Mucosa of rectum (tissue), 2 donors: ENCODE measurements around the gene GRAMD2A.

Experiments
- H3K27ac ChIP-seq, 2 donors: one replicate each; pipeline ENCODE4 v1.7.0; 2013; ENCODE audit warnings: inconsistent platforms in 2 of 2, low read depth in 2 of 2, low read length in 2 of 2
- H3K27me3 ChIP-seq, 2 donors: one replicate each; pipeline ENCODE4 v1.7.0; 2013; ENCODE audit warnings: low read length in 2 of 2; ENCODE audit not compliant: control insufficient read depth in 2 of 2, insufficient read depth in 2 of 2
- H3K36me3 ChIP-seq, 2 donors: one replicate each; pipeline ENCODE4 v1.7.0; 2013; ENCODE audit warnings: low read length in 2 of 2; ENCODE audit not compliant: control insufficient read depth in 2 of 2, insufficient read depth in 2 of 2
- H3K4me1 ChIP-seq, 2 donors: one replicate each; pipeline ENCODE4 v1.7.0; 2013; ENCODE audit warnings: low read length in 2 of 2, mild to moderate bottlenecking in 1 of 2; ENCODE audit not compliant: control insufficient read depth in 2 of 2, insufficient read depth in 2 of 2
- H3K4me3 ChIP-seq, 2 donors: one replicate each; pipeline ENCODE4 v1.7.0; 2013; ENCODE audit warnings: low read length in 2 of 2
- H3K9ac ChIP-seq, 2 donors: one replicate each; pipeline ENCODE4 v1.7.0; 2013; ENCODE audit warnings: low read length in 2 of 2, low read depth in 1 of 2, mild to moderate bottlenecking in 1 of 2
- H3K9me3 ChIP-seq, 2 donors: one replicate each; pipeline ENCODE4 v1.7.0; 2013; ENCODE audit warnings: low read length in 2 of 2; ENCODE audit not compliant: control insufficient read depth in 2 of 2
- donor health status: healthy.
- donor health status: Normal muscosa, but diverticular disease.

GRAMD2A gene

DNA sequence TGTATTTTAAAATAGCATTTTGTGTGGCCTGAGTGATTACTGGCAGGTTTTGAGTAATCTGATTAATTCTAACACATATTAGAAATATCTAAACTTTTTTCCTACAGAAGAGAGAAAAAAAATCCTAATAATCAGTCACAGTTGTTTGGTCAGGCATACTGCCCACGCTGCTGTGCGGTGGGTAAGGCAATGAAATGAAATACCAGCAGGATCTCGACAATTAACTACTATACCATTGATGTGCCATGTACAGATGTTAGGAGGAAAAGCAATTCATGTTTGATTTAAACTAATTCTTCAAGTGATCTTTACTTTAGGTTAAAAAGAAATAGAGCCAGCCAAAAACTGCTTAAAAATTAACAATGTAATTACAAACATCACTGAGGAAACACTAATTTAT lies 5.2 kb downstream of the GRAMD2A start:
- Histone ChIP-seq H3K27me3 (peaks cover 5 to 7% of the 10 kb centered on the region in 2 donors), H3K9me3 (no peaks in the 10 kb centered on the region), H3K4me3 (no peak overlapping the region), H3K9ac (no peak overlapping the region), H3K4me1 (no peaks in the 10 kb centered on the region), H3K27ac (no peak overlapping the region), H3K36me3 (no peaks in the 10 kb centered on the region)

DNA sequence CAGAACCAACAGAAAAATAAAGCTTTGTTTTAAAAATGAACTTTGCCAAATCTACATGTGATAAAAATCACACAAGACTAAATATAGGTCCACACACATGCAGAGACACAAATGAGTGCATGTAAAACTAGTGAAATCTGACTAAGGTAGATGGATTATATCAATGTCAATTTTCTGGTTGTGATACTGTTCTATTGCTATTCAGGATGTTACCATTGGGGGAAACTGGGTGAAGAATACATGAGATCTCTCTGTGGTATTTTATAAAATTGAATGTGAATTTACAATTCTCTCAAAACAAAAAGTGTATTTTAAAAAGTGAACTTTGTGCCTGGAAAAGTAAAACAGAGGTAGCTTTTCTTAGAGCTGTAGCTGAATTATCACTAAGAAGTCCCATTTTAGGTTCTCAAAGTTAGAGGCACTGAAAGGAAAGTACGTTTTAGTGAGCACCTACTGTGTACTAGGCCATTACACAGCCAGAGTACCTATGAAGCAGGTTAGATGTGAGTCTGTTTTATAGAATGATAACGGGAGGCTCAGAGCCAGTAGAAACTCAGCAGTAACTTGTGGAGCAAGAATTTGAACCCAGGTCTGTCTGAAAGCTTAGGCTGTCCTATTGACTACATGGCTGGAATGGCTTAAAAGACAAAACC lies 8.2 kb downstream of the GRAMD2A start:
- peaks cover 2 to 7% of the 10 kb centered on the region in 2 donors for H3K27me3 ChIP-seq
- H3K9me3 ChIP-seq = no peaks in the 10 kb centered on the region
- no peak overlapping the region for H3K27ac ChIP-seq
- H3K4me1 ChIP-seq = no peaks in the 10 kb centered on the region
- no peak overlapping the region for H3K4me3 ChIP-seq
- H3K9ac ChIP-seq = no peak overlapping the region
- no peaks in the 10 kb centered on the region for H3K36me3 ChIP-seq

DNA sequence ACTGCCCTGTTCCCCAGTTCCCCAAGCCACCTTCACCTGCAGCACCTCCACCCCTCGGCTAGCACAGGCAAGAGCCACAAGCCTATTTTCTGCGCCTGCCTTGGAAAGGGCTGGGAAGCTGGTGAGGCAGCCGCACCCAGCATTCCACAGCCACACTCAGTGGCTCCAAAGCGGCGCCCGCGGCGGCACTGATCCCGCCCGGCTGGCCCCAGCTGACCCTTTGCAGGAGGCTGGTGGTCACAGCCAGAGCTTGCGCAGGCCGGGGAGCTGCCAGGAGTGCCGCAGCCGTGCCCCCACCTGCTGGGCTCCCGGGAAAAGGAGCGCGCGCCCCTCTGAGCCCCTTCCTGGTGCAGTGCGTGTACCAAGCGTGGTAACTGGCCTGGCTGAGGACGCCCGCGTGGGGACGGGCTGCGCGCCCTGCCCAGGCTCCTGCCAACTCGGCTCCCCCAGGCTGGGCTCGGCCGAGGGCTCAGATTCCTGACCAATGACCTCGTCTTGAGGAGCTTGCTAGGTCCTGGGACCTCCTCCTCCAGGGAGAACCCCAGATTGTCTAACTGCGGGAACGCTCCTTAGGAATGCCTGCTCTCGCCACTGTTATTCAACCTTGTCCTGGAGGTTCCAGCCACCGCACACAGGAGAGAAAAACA lies 13.3 kb downstream of the GRAMD2A start:
- no peak overlapping the region for H3K27ac ChIP-seq
- H3K4me3 ChIP-seq = peak overlapping the region; percentile 4 to 37
- peaks cover 0 to 5% of the 10 kb centered on the region in 2 donors for H3K4me1 ChIP-seq
- no peaks in the 10 kb centered on the region for H3K9me3 ChIP-seq
- H3K9ac ChIP-seq = no peak overlapping the region
- no peaks in the 10 kb centered on the region for H3K36me3 ChIP-seq
- H3K27me3 ChIP-seq = peaks cover 9 to 22% of the 10 kb centered on the region in 2 donors

DNA sequence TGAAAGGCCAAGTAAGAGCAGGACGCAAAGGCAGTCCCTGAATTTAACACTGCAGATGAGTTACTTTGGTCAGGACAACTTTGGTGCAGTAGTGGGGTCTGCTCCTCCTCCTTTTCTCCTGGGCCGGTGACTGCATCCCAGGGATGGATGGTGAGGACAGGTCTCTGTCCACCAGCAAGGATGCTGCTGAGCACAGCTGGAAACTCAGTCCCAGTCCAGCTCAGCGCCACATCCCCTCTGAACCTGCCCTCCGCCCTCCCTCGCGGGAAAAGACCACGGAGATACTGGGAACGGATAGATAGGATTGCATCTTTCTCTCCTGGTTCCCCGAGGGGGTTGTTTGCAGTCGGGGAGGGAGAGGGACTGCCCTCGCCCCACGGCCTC lies 13.8 kb downstream of the GRAMD2A start:
- Histone ChIP-seq H3K9me3 (no peaks in the 10 kb centered on the region), H3K27me3 (peaks cover 9 to 22% of the 10 kb centered on the region in 2 donors), H3K9ac (no peak overlapping the region), H3K27ac (no peak overlapping the region), H3K4me3 (no peak overlapping the region), H3K36me3 (no peaks in the 10 kb centered on the region), H3K4me1 (peaks cover 0 to 5% of the 10 kb centered on the region in 2 donors)

DNA sequence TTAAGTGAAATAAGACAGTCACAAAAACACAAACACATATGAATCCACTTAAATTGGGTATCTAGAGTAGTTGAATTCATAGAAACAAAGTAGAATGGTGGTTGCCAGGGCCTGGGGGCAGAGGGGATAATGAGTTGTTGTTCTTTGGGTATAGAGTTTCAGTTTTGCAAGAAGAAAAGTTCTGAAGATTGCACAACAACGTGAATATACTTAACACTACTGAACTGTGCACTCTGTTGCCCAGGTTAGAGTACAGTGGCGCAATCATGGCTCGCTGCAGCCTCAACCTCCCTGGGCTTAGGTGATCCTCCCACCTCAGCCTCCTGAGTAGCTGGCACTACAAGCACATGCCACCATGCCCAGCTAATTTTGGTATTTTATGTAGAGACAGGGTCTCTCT lies 14.9 kb downstream of the GRAMD2A start:
- peaks cover 0 to 5% of the 10 kb centered on the region in 2 donors for H3K4me1 ChIP-seq
- H3K27me3 ChIP-seq = peaks cover 9 to 22% of the 10 kb centered on the region in 2 donors
- H3K27ac ChIP-seq = no peak overlapping the region
- H3K4me3 ChIP-seq = no peak overlapping the region
- no peak overlapping the region for H3K9ac ChIP-seq
- H3K9me3 ChIP-seq = no peaks in the 10 kb centered on the region
- no peaks in the 10 kb centered on the region for H3K36me3 ChIP-seq

DNA sequence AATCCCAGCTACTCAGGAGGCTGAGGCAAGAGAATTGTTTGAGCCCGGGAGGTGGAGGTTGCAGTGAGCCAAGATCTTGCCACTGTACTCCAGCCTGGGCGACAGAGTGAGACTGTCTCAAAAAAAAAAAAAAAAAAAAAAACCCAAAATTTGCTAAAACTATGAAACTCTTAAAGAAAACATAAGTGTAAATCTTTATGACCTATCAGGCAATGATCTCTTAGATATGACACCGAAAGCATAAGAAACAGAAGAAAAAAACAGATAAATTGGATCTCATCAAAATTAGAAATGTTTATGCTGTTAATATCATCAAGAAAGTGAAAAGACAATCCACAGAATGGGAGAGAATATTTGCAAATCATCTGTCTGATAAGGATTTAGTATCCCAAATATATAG lies 15.3 kb downstream of the GRAMD2A start:
- Histone ChIP-seq H3K27ac (no peak overlapping the region), H3K4me1 (peaks cover 0 to 5% of the 10 kb centered on the region in 2 donors), H3K9me3 (no peaks in the 10 kb centered on the region), H3K9ac (no peak overlapping the region), H3K36me3 (no peaks in the 10 kb centered on the region), H3K4me3 (no peak overlapping the region), H3K27me3 (peaks cover 9 to 22% of the 10 kb centered on the region in 2 donors)

DNA sequence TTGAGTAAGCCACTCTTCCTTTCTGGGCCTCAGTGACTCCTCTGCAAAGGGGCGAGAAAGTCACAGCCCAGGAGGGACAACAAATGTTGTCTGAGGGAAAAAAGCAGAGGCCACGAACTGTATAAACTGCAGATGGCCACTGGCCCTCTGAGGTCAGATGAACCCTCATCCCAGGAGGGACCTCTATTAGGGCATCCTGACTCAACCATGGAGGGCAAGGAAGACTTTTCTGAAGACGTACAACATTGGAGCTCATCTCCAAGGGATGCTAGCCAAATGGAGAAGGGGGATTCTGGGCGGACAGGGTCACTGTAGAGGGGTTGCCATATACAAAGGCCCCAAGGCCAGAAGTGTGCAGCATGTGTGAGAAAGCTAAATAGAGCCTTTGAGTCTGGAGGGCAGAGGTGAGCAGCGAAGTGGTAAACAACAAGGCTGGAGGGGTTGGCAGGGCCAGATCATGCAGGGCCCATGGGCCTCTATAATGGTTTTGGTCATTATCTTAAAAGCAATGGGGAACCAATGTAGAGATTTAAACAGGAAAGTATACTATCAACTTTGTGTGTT lies 16.7 kb downstream of the GRAMD2A start:
- no peaks in the 10 kb centered on the region for H3K36me3 ChIP-seq
- H3K4me1 ChIP-seq = peaks cover 0 to 5% of the 10 kb centered on the region in 2 donors
- H3K27me3 ChIP-seq = peaks cover 9 to 22% of the 10 kb centered on the region in 2 donors
- no peak overlapping the region for H3K27ac ChIP-seq
- H3K9me3 ChIP-seq = no peaks in the 10 kb centered on the region
- no peak overlapping the region for H3K9ac ChIP-seq
- no peak overlapping the region for H3K4me3 ChIP-seq

DNA sequence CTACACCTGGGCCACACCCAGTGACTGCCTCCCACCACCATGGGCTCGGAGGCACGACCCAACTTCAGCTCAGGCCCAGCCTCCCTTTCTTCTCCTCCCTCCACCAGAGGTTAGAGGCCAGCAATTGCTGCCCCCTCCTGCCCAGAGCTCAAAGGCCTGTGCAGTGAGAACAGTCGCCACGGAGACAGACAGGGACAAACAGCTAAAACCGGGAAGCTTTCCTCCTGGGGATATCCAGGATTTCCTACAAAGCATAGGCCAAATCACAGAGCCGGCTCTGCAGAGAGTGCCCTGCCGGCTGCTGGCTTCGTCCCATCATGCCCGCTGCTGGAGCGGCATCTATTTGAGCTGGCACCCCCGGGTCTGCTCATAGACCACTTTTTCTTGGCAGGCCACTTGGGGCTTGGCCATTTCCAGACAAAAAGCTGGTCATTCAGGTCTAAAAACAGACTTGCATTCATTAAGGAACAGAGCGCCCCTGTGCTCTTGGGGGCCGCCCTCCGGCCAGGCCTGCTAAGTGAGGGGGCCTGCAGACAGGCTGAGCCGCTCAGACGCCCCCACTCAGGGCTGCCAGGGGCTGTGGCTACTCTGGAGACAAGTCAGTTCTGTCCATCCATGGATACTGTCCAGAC lies 17.5 kb downstream of the GRAMD2A start:
- H3K36me3 ChIP-seq = no peaks in the 10 kb centered on the region
- no peaks in the 10 kb centered on the region for H3K9me3 ChIP-seq
- peaks cover 0 to 5% of the 10 kb centered on the region in 2 donors for H3K4me1 ChIP-seq
- H3K27ac ChIP-seq = no peak overlapping the region
- H3K4me3 ChIP-seq = no peak overlapping the region
- H3K9ac ChIP-seq = no peak overlapping the region
- peaks cover 7 to 19% of the 10 kb centered on the region in 2 donors for H3K27me3 ChIP-seq

DNA sequence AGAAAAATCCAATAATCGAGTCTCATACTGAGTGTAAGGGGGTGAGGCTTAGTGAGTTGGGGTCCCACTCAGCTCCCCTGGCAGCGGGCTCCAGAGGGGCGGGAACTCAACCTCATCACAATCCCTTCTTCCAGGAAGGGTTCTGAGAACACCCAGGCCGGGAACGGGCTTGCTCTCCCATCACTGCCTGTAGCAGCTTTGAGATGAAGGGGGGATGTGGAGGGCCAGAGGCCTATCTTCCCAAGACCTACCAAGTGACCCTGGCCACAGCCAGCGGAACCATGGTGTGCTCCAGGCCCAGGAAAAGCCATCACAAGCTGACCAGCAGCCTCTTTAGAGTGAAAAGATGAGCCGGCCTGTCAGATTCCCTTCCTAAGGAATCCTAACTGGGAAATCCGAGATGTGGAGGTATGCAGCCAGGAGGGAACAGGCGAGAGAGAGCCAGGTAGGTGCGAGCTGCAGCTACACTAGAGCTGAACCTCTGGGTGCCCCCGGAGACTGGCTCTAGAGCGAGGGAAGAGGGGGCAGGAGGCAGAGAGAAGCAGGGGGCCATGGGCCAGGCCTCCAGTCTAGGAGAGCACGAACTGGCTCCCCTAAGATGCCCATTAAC lies 18.5 kb downstream of the GRAMD2A start:
- Histone ChIP-seq H3K4me1 (peaks cover 0 to 2% of the 10 kb centered on the region in 2 donors), H3K9me3 (no peaks in the 10 kb centered on the region), H3K27me3 (peaks cover 6 to 12% of the 10 kb centered on the region in 2 donors), H3K36me3 (no peaks in the 10 kb centered on the region), H3K9ac (no peak overlapping the region), H3K4me3 (no peak overlapping the region), H3K27ac (no peak overlapping the region)

DNA sequence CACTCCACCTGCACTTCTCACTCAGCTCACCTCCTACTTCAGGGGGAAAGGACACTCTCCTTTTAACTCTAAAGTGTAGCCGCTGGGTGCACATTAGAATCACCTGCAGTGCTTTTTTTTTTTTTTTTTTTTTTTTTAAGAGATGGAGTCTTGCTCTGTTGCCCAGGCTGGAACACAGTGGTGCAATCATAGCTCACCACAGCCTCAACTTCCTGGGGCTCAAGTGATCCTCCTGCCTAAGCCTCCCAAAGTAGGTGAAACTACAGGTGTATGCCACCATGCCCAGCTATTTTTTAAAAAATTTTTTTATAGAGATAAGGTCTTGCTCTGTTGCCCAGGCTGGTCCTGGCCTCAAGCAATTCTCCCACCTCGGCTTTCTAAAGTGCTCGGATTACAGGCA lies 20.8 kb downstream of the GRAMD2A start:
- Histone ChIP-seq H3K4me3 (no peak overlapping the region), H3K4me1 (no peaks in the 10 kb centered on the region), H3K9ac (no peak overlapping the region), H3K27ac (no peak overlapping the region), H3K36me3 (no peaks in the 10 kb centered on the region), H3K27me3 (no peaks in the 10 kb centered on the region), H3K9me3 (no peaks in the 10 kb centered on the region)
